SK-N-SH treated with all-trans-retinoic acid at 6 μM for 48 hours (cell line): ENCODE data around the gene ACER1.

Experiments used
- BACH2 ChIP-seq: fragments of 250-450 bp; sonication (Bioruptor Pico); IDR thresholded peaks from 2 replicates; pipeline ENCODE4 v1.9.0; 2021; ENCODE audit warnings: mild to moderate bottlenecking, borderline replicate concordance
- ESRRG ChIP-seq: fragments of 250-450 bp; sonication (Bioruptor Pico); IDR thresholded peaks from 2 replicates; pipeline ENCODE4 v1.6.1; 2021; ENCODE audit warnings: mild to moderate bottlenecking
- GLIS3 ChIP-seq: fragments of 250-450 bp; sonication (Bioruptor Pico); IDR thresholded peaks from 2 replicates; pipeline ENCODE4 v1.5.0; 2020; ENCODE audit warnings: mild to moderate bottlenecking, moderate library complexity
- OSR1 ChIP-seq: fragments of 250-450 bp; sonication (Bioruptor Pico); IDR thresholded peaks from 2 replicates; pipeline ENCODE4 v1.8.0; 2022; ENCODE audit warnings: moderate library complexity, mild to moderate bottlenecking, inconsistent platforms
- PPARA ChIP-seq: fragments of 250-450 bp; sonication (Bioruptor Pico); IDR thresholded peaks from 2 replicates; pipeline ENCODE4 v1.5.0; 2020; ENCODE audit warnings: mild to moderate bottlenecking, borderline replicate concordance
- RARB ChIP-seq: fragments of 250-450 bp; sonication (Bioruptor Pico); IDR thresholded peaks from 2 replicates; pipeline ENCODE4 v1.8.0; 2021; ENCODE audit warnings: mild to moderate bottlenecking, moderate library complexity
- SNAI2 ChIP-seq: fragments of 250-450 bp; sonication (Bioruptor Pico); IDR thresholded peaks from 2 replicates; pipeline ENCODE4 v1.5.0; 2020; ENCODE audit warnings: mild to moderate bottlenecking, moderate library complexity
- TCF4 ChIP-seq: fragments of 250-450 bp; sonication (Bioruptor Pico); IDR thresholded peaks from 2 replicates; pipeline ENCODE4 v1.8.0; 2021; ENCODE audit warnings: mild to moderate bottlenecking, moderate library complexity, borderline replicate concordance
- ZC3H10 ChIP-seq: fragments of 250-450 bp; sonication (Bioruptor Pico); IDR thresholded peaks from 2 replicates; pipeline ENCODE4 v1.5.1; 2021; ENCODE audit warnings: mild to moderate bottlenecking, moderate library complexity
- TF ChIP-seq, protein P1 (sequence below): fragments of 250-450 bp; sonication (Bioruptor Pico); IDR thresholded peaks from 2 replicates; pipeline ENCODE4 v1.5.0; 2020; ENCODE audit warnings: mild to moderate bottlenecking, moderate library complexity
- TF ChIP-seq, protein P2 (sequence below): fragments of 250-450 bp; sonication (Bioruptor Pico); IDR thresholded peaks from 2 replicates; pipeline ENCODE4 v1.8.0; 2020; ENCODE audit warnings: mild to moderate bottlenecking, moderate library complexity, borderline replicate concordance
- TF ChIP-seq, protein P3 (sequence below): fragments of 250-450 bp; sonication (Bioruptor Pico); IDR thresholded peaks from 2 replicates; pipeline ENCODE4 v1.8.0; 2021; ENCODE audit warnings: low read depth, mild to moderate bottlenecking, moderate library complexity, borderline replicate concordance

DNA sequence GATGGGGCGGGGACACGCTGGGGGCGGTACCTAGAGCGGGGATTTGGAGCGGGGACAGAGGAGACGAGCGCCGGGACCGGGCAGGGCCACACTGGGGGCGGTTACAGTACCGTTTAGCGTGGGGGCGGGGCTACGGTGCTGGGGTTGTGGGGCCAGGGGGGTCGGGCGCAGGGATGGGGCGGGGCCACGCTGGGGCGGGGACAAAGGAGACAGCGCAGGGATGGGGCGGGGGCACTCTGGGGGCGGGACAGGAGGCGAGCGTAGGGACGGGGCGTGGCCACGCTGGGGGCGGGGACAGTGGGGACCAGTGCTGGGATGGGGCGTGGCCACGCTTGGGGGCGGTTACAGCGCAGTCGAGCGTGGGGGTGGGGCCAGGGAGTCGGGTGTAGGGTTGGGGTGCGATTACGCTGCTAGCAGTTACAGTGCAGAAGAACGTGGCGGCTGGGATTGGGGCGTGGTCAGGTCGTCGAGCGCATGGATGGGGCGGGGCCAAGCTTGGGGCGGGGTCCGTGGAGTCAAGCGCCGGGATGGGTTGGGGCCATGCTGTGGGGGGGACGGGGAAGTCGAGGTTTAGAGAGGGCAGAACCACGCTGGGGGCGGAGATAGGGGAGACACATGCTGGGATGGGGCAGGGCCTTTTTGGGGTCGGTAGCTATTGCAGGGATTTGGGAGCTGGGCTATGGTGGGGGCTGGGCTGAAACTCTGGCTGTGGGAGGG lies 39.8 kb upstream of the ACER1 start:
- TF ChIP-seq OSR1 (CRISPR knock-in tag) (no peak), TCF4 (CRISPR knock-in tag) (no peak), ESRRG (no peak), RARB (CRISPR knock-in tag) (no peak), BACH2 (no peak), ZC3H10 (CRISPR knock-in tag) (no peak), PPARA (CRISPR knock-in tag) (no peak), SNAI2 (CRISPR knock-in tag) (no peak), GLIS3 (no peak)
- TF ChIP-seq, protein P1, sequence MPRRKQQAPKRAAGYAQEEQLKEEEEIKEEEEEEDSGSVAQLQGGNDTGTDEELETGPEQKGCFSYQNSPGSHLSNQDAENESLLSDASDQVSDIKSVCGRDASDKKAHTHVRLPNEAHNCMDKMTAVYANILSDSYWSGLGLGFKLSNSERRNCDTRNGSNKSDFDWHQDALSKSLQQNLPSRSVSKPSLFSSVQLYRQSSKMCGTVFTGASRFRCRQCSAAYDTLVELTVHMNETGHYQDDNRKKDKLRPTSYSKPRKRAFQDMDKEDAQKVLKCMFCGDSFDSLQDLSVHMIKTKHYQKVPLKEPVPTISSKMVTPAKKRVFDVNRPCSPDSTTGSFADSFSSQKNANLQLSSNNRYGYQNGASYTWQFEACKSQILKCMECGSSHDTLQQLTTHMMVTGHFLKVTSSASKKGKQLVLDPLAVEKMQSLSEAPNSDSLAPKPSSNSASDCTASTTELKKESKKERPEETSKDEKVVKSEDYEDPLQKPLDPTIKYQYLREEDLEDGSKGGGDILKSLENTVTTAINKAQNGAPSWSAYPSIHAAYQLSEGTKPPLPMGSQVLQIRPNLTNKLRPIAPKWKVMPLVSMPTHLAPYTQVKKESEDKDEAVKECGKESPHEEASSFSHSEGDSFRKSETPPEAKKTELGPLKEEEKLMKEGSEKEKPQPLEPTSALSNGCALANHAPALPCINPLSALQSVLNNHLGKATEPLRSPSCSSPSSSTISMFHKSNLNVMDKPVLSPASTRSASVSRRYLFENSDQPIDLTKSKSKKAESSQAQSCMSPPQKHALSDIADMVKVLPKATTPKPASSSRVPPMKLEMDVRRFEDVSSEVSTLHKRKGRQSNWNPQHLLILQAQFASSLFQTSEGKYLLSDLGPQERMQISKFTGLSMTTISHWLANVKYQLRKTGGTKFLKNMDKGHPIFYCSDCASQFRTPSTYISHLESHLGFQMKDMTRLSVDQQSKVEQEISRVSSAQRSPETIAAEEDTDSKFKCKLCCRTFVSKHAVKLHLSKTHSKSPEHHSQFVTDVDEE: no peak
- TF ChIP-seq, protein P2, sequence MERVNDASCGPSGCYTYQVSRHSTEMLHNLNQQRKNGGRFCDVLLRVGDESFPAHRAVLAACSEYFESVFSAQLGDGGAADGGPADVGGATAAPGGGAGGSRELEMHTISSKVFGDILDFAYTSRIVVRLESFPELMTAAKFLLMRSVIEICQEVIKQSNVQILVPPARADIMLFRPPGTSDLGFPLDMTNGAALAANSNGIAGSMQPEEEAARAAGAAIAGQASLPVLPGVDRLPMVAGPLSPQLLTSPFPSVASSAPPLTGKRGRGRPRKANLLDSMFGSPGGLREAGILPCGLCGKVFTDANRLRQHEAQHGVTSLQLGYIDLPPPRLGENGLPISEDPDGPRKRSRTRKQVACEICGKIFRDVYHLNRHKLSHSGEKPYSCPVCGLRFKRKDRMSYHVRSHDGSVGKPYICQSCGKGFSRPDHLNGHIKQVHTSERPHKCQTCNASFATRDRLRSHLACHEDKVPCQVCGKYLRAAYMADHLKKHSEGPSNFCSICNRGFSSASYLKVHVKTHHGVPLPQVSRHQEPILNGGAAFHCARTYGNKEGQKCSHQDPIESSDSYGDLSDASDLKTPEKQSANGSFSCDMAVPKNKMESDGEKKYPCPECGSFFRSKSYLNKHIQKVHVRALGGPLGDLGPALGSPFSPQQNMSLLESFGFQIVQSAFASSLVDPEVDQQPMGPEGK (CRISPR knock-in tag): no peak
- TF ChIP-seq, protein P3, sequence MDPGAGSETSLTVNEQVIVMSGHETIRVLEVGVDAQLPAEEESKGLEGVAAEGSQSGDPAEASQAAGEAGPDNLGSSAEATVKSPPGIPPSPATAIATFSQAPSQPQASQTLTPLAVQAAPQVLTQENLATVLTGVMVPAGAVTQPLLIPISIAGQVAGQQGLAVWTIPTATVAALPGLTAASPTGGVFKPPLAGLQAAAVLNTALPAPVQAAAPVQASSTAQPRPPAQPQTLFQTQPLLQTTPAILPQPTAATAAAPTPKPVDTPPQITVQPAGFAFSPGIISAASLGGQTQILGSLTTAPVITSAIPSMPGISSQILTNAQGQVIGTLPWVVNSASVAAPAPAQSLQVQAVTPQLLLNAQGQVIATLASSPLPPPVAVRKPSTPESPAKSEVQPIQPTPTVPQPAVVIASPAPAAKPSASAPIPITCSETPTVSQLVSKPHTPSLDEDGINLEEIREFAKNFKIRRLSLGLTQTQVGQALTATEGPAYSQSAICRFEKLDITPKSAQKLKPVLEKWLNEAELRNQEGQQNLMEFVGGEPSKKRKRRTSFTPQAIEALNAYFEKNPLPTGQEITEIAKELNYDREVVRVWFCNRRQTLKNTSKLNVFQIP (CRISPR knock-in tag): no peak
